Ovary (tissue), 3 donors: ENCODE measurements around the gene TNNT2.

Source experiments
- POLR2A ChIP-seq: fragments of 450-650 bp; IDR thresholded peaks from one replicate; pipeline ENCODE4 v1.6.1; 2017; ENCODE audit warnings: antibody characterized with exemption, mild to moderate bottlenecking, moderate library complexity
- TF ChIP-seq, protein P1 (sequence below), 3 donors: fragments of 450-650 bp in 2 of 3; fragments of 200-600 bp in 1 of 3; IDR thresholded peaks; one replicate each; pipeline versions ENCODE4 v1.5.1 to v1.8.0; 2016 to 2022; ENCODE audit warnings: antibody characterized with exemption in 3 of 3, mild to moderate bottlenecking in 1 of 3
- donor health status: DM: no; HTN: no; CAD: no.

GRCh38 chr1:201371276-201371675, 6.2 kb downstream of the TNNT2 start:
- no peak for TF ChIP-seq POLR2A
- TF ChIP-seq, protein P1, sequence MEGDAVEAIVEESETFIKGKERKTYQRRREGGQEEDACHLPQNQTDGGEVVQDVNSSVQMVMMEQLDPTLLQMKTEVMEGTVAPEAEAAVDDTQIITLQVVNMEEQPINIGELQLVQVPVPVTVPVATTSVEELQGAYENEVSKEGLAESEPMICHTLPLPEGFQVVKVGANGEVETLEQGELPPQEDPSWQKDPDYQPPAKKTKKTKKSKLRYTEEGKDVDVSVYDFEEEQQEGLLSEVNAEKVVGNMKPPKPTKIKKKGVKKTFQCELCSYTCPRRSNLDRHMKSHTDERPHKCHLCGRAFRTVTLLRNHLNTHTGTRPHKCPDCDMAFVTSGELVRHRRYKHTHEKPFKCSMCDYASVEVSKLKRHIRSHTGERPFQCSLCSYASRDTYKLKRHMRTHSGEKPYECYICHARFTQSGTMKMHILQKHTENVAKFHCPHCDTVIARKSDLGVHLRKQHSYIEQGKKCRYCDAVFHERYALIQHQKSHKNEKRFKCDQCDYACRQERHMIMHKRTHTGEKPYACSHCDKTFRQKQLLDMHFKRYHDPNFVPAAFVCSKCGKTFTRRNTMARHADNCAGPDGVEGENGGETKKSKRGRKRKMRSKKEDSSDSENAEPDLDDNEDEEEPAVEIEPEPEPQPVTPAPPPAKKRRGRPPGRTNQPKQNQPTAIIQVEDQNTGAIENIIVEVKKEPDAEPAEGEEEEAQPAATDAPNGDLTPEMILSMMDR (IDR thresholded peaks at IDR 0.05): no peak
